ENCODE results near the gene PKP4. TPM values are rescaled to one million over a fixed set of nuclear protein-coding genes. Genes with fewer than 3 reads are reported as not detected.
A peak's percentile ranks its signal among the peaks of the same experiment; 100 is the strongest.

The PKP4 gene
- total and polyA plus RNA-seq, 11 donors = 17.6 to 66.7 (median 49.0) TPM

DNA sequence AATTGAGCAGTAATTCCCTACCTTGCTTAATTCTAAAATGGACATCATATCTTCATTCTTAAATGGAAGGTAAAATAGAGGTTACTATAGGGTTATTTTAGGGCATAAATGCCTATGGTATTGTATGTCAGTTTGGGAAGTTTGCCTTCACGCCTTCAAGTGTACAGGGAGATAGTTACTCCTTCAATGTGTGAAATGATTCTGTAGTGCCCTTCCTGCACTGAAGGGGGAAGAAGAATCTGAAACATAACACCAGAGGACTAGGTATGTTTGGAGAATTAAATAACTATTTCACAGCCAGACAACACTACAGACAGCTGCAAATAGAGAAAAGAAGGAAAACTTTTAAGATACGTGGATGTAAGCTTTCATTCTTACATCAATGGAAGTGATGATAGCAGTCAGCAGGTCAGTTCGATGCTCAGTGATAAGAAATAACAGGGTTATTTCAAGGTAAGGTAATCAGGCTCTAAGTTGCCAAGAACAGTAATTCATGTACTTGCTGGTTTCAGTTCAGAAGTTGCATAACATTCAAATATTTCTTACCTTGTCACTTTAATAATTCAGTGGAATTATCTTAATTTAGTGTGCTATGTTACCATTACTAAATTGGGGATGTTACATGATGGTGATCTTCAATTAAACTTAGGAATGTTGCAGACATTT, 4.0 kb downstream of the PKP4 start:
- ATAC-seq = no peak
- WGBS, 4 donors = 22 to 30% (median 26%) methylated on average over 3 of the region's 3 CpGs
- intact Hi-C loops (cut with DNase I) = loop anchor here in 1 of 10 donors (10.0 kb wide), 1 partner anchor 134 kb away; no protein-coding TSS in a partner anchor
- Histone ChIP-seq H3K27me3 (no peaks in the 10 kb centered on the region), H3K4me3 (no peak overlapping the region), H3K36me3 (no peaks in the 10 kb centered on the region), H3K4me1 (peaks cover 0 to 48% (median 23%) of the 10 kb centered on the region in 12 donors), H3K9me3 (no peaks in the 10 kb centered on the region), H3K27ac (no peak overlapping the region)
- TF ChIP-seq, protein P1, sequence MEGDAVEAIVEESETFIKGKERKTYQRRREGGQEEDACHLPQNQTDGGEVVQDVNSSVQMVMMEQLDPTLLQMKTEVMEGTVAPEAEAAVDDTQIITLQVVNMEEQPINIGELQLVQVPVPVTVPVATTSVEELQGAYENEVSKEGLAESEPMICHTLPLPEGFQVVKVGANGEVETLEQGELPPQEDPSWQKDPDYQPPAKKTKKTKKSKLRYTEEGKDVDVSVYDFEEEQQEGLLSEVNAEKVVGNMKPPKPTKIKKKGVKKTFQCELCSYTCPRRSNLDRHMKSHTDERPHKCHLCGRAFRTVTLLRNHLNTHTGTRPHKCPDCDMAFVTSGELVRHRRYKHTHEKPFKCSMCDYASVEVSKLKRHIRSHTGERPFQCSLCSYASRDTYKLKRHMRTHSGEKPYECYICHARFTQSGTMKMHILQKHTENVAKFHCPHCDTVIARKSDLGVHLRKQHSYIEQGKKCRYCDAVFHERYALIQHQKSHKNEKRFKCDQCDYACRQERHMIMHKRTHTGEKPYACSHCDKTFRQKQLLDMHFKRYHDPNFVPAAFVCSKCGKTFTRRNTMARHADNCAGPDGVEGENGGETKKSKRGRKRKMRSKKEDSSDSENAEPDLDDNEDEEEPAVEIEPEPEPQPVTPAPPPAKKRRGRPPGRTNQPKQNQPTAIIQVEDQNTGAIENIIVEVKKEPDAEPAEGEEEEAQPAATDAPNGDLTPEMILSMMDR (IDR thresholded peaks at IDR 0.05) = peak in 5 of 12 donors; percentile 8 to 32 (median 12)
- TF ChIP-seq POLR2A (IDR thresholded peaks at IDR 0.05) = no peak
- no peak for DNase-seq

DNA sequence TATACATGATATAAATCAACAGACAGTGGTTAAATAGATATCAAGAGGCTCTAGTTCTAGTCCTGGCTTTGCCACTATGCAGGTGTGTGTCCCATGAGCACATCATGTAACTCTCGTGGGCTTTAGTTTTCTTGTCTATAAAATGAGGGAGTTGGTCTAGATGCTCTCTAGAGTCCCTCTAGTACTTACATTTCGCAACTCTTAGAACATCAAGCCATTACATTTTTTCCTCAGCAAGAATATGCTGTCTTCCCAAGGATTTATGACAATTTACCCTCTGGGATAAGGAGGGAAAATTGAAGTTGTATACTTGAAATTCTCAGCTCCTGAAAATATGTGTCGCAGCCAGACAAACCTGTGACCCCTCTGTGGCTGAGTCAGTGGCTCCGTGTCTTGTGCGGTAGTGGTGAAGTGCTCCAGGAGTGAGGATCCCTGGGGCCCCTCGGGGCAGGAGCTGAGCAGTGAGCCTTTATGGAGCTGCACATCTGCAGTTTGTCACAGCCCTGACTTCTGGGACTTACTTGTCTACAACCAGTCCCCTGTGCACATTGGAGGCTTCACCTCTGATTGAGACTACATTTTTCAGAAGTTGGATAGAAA, 6.8 kb downstream of the PKP4 start:
- DNase-seq (no peak), ATAC-seq (peak in 2 of 4 donors; percentile 30 to 37)
- no peak overlapping the region for H3K4me3 ChIP-seq
- H3K27ac ChIP-seq = no peak overlapping the region
- peaks cover 0 to 41% (median 18%) of the 10 kb centered on the region in 12 donors for H3K4me1 ChIP-seq
- no peak for TF ChIP-seq POLR2A (IDR thresholded peaks at IDR 0.05)
- TF ChIP-seq, protein P1 (IDR thresholded peaks at IDR 0.05) = no peak
- WGBS, 4 donors = 59 to 69% (median 64%) methylated on average over 5 to 6 of the region's 6 CpGs
- intact Hi-C loops (cut with DNase I) = loop anchor here in 1 of 10 donors (10.0 kb wide), 1 partner anchor 131 kb away; no protein-coding TSS in a partner anchor
- H3K36me3 ChIP-seq = no peaks in the 10 kb centered on the region
- no peaks in the 10 kb centered on the region for H3K27me3 ChIP-seq
- H3K9me3 ChIP-seq = no peaks in the 10 kb centered on the region

DNA sequence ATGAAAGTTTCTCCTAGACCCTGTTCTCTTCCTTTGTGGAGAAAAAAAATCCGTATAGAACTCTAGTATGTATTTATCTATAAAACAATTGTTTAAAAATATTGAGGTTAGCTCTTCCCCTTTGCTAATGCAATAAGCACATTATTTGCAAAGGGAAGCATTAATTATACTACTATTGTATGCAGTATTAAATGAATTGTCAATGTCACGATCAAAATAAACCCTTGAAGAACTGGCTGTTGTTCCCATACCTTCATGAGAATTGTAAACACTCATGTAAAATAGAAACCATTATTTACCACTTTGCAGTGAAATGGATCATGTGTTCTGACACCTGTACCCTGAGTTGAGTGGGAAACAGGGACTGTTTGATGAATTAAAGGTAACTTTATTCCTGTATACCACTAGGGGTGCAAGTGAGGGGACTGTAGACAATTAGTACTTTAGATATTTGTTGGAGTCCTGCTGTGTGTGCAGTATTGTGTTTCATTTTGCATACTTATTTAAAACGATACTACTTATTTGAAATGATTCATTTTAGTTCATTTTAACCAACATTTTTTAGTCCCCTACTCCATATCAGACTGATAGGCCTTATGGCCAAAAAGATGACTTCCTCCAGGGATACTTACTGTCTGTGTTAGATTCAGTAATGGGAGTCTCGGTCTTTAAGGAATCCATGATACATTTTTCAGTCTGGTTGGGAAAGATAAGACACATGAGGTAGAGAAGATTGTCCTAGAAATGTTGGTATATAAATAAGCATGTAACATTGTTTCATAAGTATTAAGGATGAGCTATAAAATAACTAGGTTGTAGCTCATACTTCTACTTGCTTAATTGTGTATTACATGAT, 7.9 kb downstream of the PKP4 start:
- 80 to 90% (median 84%) methylated on average over 4 of the region's 4 CpGs for WGBS, 4 donors
- TF ChIP-seq POLR2A (IDR thresholded peaks at IDR 0.05) = no peak
- TF ChIP-seq, protein P1 (IDR thresholded peaks at IDR 0.05) = peak in 11 of 12 donors; percentile 17 to 56 (median 43)
- no peaks in the 10 kb centered on the region for H3K9me3 ChIP-seq
- no peak overlapping the region for H3K27ac ChIP-seq
- H3K36me3 ChIP-seq = peaks cover 0 to 3% (median 0%) of the 10 kb centered on the region in 9 donors
- ATAC-seq (peak in 1 of 4 donors; percentile 57), DNase-seq (no peak)
- peaks cover 0 to 31% (median 10%) of the 10 kb centered on the region in 12 donors for H3K4me1 ChIP-seq
- intact Hi-C loops (cut with DNase I) = loop anchor here in 1 of 10 donors (10.0 kb wide), 1 partner anchor 130 kb away; no protein-coding TSS in a partner anchor
- H3K27me3 ChIP-seq = no peaks in the 10 kb centered on the region
- no peak overlapping the region for H3K4me3 ChIP-seq
